CD14-positive monocyte (primary cell): ENCODE measurements around the gene FKBP2. TPM values are rescaled to one million over a fixed set of nuclear protein-coding genes. Genes with fewer than 3 reads are reported as not detected.
A peak's percentile ranks its signal among the peaks of the same experiment; 100 is the strongest.

Experiments used
- DNase-seq, 3 donors: peaks; one replicate each; pipeline ENCODE4 v3.0.0-alpha.2; 2011 to 2022
- H2AFZ ChIP-seq: 2 replicates; pipeline ENCODE4 v1.6.0; 2012; ENCODE audit warnings: mild to moderate bottlenecking, low read depth, low read length, inconsistent platforms; ENCODE audit not compliant: insufficient read depth, poor library complexity, severe bottlenecking
- H3K27ac ChIP-seq, 2 donors: 1 replicate in 1 of 2; 2 replicates in 1 of 2; pipeline ENCODE4 v1.5.1; 2012 to 2013; ENCODE audit warnings: low read length in 2 of 2, control low read depth in 1 of 2, inconsistent platforms in 1 of 2, low read depth in 1 of 2, mild to moderate bottlenecking in 1 of 2
- H3K27me3 ChIP-seq, 2 donors: one replicate each; pipeline versions ENCODE4 v1.6.0 to v1.6.1; 2011 to 2013; ENCODE audit warnings: low read length in 2 of 2; ENCODE audit not compliant: control insufficient read depth in 2 of 2, insufficient read depth in 2 of 2
- H3K36me3 ChIP-seq, 2 donors: replicated peaks in 1 of 2; 1 replicate in 1 of 2; 2 replicates in 1 of 2; pipeline versions ENCODE4 v1.5.1 to v1.6.1; 2012 to 2013; ENCODE audit warnings: low read length in 2 of 2, control low read depth in 1 of 2, inconsistent platforms in 1 of 2, mild to moderate bottlenecking in 1 of 2; ENCODE audit not compliant: insufficient read depth in 2 of 2, control insufficient read depth in 1 of 2
- H3K4me1 ChIP-seq, 2 donors: 1 replicate in 1 of 2; 2 replicates in 1 of 2; pipeline versions ENCODE4 v1.5.1 to v1.6.1; 2012 to 2013; ENCODE audit warnings: low read length in 2 of 2, control low read depth in 1 of 2, inconsistent platforms in 1 of 2, mild to moderate bottlenecking in 1 of 2, moderate library complexity in 1 of 2; ENCODE audit not compliant: insufficient read depth in 2 of 2, control insufficient read depth in 1 of 2
- H3K4me2 ChIP-seq: replicated peaks from 2 replicates; pipeline ENCODE3; 2012; ENCODE audit warnings: low read length, moderate library complexity, mild to moderate bottlenecking; ENCODE audit not compliant: poor library complexity, severe bottlenecking; ENCODE audit errors: extremely low read depth
- H3K4me3 ChIP-seq, 3 experiments: fragments of 200-600 bp in 1 of 3; sonication (generic) in 1 of 3; replicated peaks in 1 of 3; 1 replicate in 2 of 3; 2 replicates in 1 of 3; pipeline ENCODE4 v1.5.1; 2011 to 2013; ENCODE audit warnings: low read length in 3 of 3, mild to moderate bottlenecking in 3 of 3, control low read depth in 2 of 3, low read depth in 2 of 3, inconsistent platforms in 1 of 3, moderate library complexity in 1 of 3
- H3K79me2 ChIP-seq: 2 replicates; pipeline ENCODE4 v1.6.0; 2012; ENCODE audit warnings: mild to moderate bottlenecking, control low read depth, inconsistent platforms, low read length, moderate library complexity; ENCODE audit not compliant: insufficient read depth
- H3K9ac ChIP-seq: 2 replicates; pipeline ENCODE4 v1.6.0; 2017; ENCODE audit warnings: low read length, mild to moderate bottlenecking; ENCODE audit not compliant: insufficient read depth, poor library complexity, severe bottlenecking
- H3K9me3 ChIP-seq, 2 donors: replicated peaks in 1 of 2; 1 replicate in 1 of 2; 2 replicates in 1 of 2; pipeline versions ENCODE4 v1.5.1 to v1.6.1; 2012 to 2013; ENCODE audit warnings: low read length in 2 of 2, control low read depth in 1 of 2; ENCODE audit not compliant: control insufficient read depth in 1 of 2, insufficient read depth in 1 of 2
- H4K20me1 ChIP-seq: 2 replicates; pipeline ENCODE4 v1.6.0; 2012; ENCODE audit warnings: mild to moderate bottlenecking, low read length, control low read depth, moderate library complexity; ENCODE audit not compliant: insufficient read depth
- H3K27ac Mint-ChIP-seq, 7 donors: one replicate each; pipeline ENCODE4 v1.8.0; 2020; ENCODE audit warnings: mild to moderate bottlenecking in 7 of 7, mixed read lengths in 7 of 7, moderate library complexity in 6 of 7, inconsistent platforms in 2 of 7
- H3K27me3 Mint-ChIP-seq, 3 donors: one replicate each; pipeline ENCODE4 v1.8.0; 2021 to 2022; ENCODE audit warnings: low read depth in 3 of 3, mild to moderate bottlenecking in 3 of 3, mixed read lengths in 3 of 3, moderate library complexity in 3 of 3, inconsistent platforms in 1 of 3
- H3K36me3 Mint-ChIP-seq, 2 donors: one replicate each; pipeline ENCODE4 v1.8.0; 2020; ENCODE audit warnings: mixed read lengths in 2 of 2, inconsistent platforms in 1 of 2, mild to moderate bottlenecking in 1 of 2
- H3K4me1 Mint-ChIP-seq: one replicate; pipeline ENCODE4 v1.8.0; 2020; ENCODE audit warnings: mild to moderate bottlenecking, mixed read lengths
- H3K4me3 Mint-ChIP-seq, 2 donors: one replicate each; pipeline ENCODE4 v1.8.0; 2020; ENCODE audit warnings: mild to moderate bottlenecking in 2 of 2, mixed read lengths in 2 of 2, moderate library complexity in 1 of 2
- H3K9me3 Mint-ChIP-seq, 7 donors: one replicate each; pipeline ENCODE4 v1.8.0; 2020 to 2022; ENCODE audit warnings: mixed read lengths in 7 of 7, mild to moderate bottlenecking in 6 of 7, moderate library complexity in 6 of 7, inconsistent platforms in 2 of 7
- CTCF ChIP-seq: fragments of 200-600 bp; IDR thresholded peaks from one replicate; pipeline ENCODE4 v1.8.0; 2022; ENCODE audit warnings: antibody characterized with exemption, mild to moderate bottlenecking
- WGBS: methylation state at CpG from one replicate; pipeline ENCODE4 v1.1.5; 2013; ENCODE audit warnings: missing lambda C conversion rate; ENCODE audit not compliant: insufficient coverage; 5-methylcytosine and 5-hydroxymethylcytosine counted together
- intact Hi-C, 2 donors: fragments of 100-400 bp; cut with micrococcal nuclease; formaldehyde crosslinking; loops; one replicate each; pipeline versions ENCODE4 v1.15.0 to v1.15.1; 2023
- polyA plus RNA-seq, 3 donors: library from polyadenylated mRNA; depleted of rRNA in 1 of 3; unstranded in 2 of 3; stranded (reverse) in 1 of 3; fragments of 300-500 nt in 2 of 3; fragments of >200 nt in 1 of 3; fragmentation: Illumina TruSeq in 2 of 3; gene quantifications; 1 replicate in 2 of 3; 2 replicates in 1 of 3; pipeline ENCODE4 v1.2.3, GENCODE V29; 2012 to 2021

Gene FKBP2
- polyA plus RNA-seq, 3 donors: 38.9 to 80.7 (median 71.1) TPM

DNA sequence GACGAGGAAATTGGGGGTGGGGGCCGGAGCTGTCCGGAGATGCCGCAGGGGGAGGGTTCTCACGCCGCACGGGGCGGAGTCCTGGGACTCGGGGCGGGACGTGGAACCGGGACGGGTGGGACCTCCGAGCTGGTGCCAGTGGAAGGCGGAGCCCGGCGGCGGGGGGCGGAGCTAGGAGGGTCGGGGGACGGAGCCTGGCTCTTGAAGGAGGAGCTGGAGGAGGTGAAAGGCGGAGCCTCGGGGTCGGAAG, 271 bp downstream of the FKBP2 start:
- DNase-seq: peak in 2 of 3 donors; percentile 98 to 99
- H3K27ac Mint-ChIP-seq: peak overlapping the region; percentile 100
- Histone ChIP-seq H3K79me2 (peaks cover 39% of the 10 kb centered on the region), H3K27me3 (no peaks in the 10 kb centered on the region), H3K4me3 (peak overlapping the region; percentile 38 to 84 (median 41)), H3K36me3 (peaks cover 10 to 12% of the 10 kb centered on the region in 2 donors), H3K9ac (peak overlapping the region; percentile 95), H3K4me1 (peaks cover 66 to 76% of the 10 kb centered on the region in 2 donors), H4K20me1 (no peaks in the 10 kb centered on the region), H3K9me3 (no peaks in the 10 kb centered on the region), H2AFZ (peak overlapping the region; percentile 43), H3K4me2 (peak overlapping the region; percentile 99), H3K27ac (peak overlapping the region; percentile 96 to 100)
- H3K4me1 Mint-ChIP-seq: peaks cover 61% of the 10 kb centered on the region
- no peaks in the 10 kb centered on the region for H3K9me3 Mint-ChIP-seq
- WGBS: 0% methylated on average over 21 of the region's 24 CpGs
- peak overlapping the region; percentile 87 to 92 for H3K4me3 Mint-ChIP-seq
- TF ChIP-seq CTCF: no peak
- intact Hi-C loops: loop anchor here (2.0 to 5.0 kb wide), 4 partner anchors 14 to 64 kb away; partner anchors contain the start of genes FERMT3 (in 2 of the 2), CATSPERZ (in 1 of the 2), ESRRA (in 1 of the 2) and NUDT22 (in 1 of the 2)
- H3K27me3 Mint-ChIP-seq: peaks cover 0 to 5% (median 0%) of the 10 kb centered on the region in 3 donors
- peaks cover 22 to 24% of the 10 kb centered on the region in 2 donors for H3K36me3 Mint-ChIP-seq

GRCh38 chr11:64241491-64242374, 838 bp downstream of the FKBP2 start:
- intact Hi-C loops: loop anchor here (2.0 to 5.0 kb wide), 4 partner anchors 15 to 63 kb away; partner anchors contain the start of genes FERMT3 (in 2 of the 2), CATSPERZ (in 1 of the 2), ESRRA (in 1 of the 2) and NUDT22 (in 1 of the 2)
- H3K27ac Mint-ChIP-seq: peak overlapping the region; percentile 100
- no peaks in the 10 kb centered on the region for H4K20me1 ChIP-seq
- peaks cover 22 to 24% of the 10 kb centered on the region in 2 donors for H3K36me3 Mint-ChIP-seq
- peaks cover 61% of the 10 kb centered on the region for H3K4me1 Mint-ChIP-seq
- peak overlapping the region; percentile 87 to 92 for H3K4me3 Mint-ChIP-seq
- no peak for TF ChIP-seq CTCF
- peaks cover 68 to 79% of the 10 kb centered on the region in 2 donors for H3K4me1 ChIP-seq
- peaks cover 40% of the 10 kb centered on the region for H3K79me2 ChIP-seq
- H3K27ac ChIP-seq: peak overlapping the region; percentile 96 to 100
- peak overlapping the region; percentile 54 to 84 (median 81) for H3K4me3 ChIP-seq
- H2AFZ ChIP-seq: no peak overlapping the region
- no peaks in the 10 kb centered on the region for H3K9me3 Mint-ChIP-seq
- under 1% methylated on average over 54 of the region's 63 CpGs for WGBS
- peak; percentile 4 to 100 (median 34) for DNase-seq
- peaks cover 10 to 12% of the 10 kb centered on the region in 2 donors for H3K36me3 ChIP-seq
- H3K4me2 ChIP-seq: peak overlapping the region; percentile 99
- no peaks in the 10 kb centered on the region for H3K27me3 ChIP-seq
- peaks cover 0 to 5% (median 0%) of the 10 kb centered on the region in 3 donors for H3K27me3 Mint-ChIP-seq
- H3K9me3 ChIP-seq: no peaks in the 10 kb centered on the region
- peak overlapping the region; percentile 95 for H3K9ac ChIP-seq
